Astrocyte of the spinal cord (primary cell): ENCODE measurements around the gene ACTR1A.

Source experiments
- DNase-seq: peaks from one replicate; pipeline ENCODE4 v3.0.0; 2011; ENCODE audit warnings: low read depth, low spot score
- H3K4me3 ChIP-seq: 2 replicates; pipeline ENCODE4 v1.5.1; 2011; ENCODE audit warnings: low read depth, mild to moderate bottlenecking, low read length, moderate library complexity
- CTCF ChIP-seq: IDR thresholded peaks from 2 replicates; pipeline ENCODE4 v1.5.1; 2012; ENCODE audit warnings: low read depth, mild to moderate bottlenecking, low read length, inconsistent platforms
- in situ Hi-C: cut with HindIII; loops from 2 replicates; pipeline ENCODE4 v1.10.0; 2017; ENCODE audit warnings: low sequenced_read_pairs

ACTR1A gene

GRCh38 chr10:102502337-102503151, at the start of gene ACTR1A:
ACTR1A (minus strand) TSS chr10:102502712; CDS start chr10:102502647, 65 bp downstream.
- in situ Hi-C loops = loop anchor here (10.0 kb wide), 1 partner anchor 72 kb away; no protein-coding TSS in a partner anchor
- peak; percentile 100 for DNase-seq
- H3K4me3 ChIP-seq = peak within 1 kb of the TSS; percentile 95
- no peak for TF ChIP-seq CTCF

GRCh38 chr10:102550636-102551210, 48.2 kb upstream of the ACTR1A start:
- TF ChIP-seq CTCF = no peak
- H3K4me3 ChIP-seq = no peak overlapping the region
- DNase-seq = no peak
- in situ Hi-C loops = no loop called here

GRCh38 chr10:102549549-102549948, 47.0 kb upstream of the ACTR1A start:
- no peak overlapping the region for H3K4me3 ChIP-seq
- in situ Hi-C loops = no loop called here
- no peak for DNase-seq
- TF ChIP-seq CTCF = no peak

GRCh38 chr10:102546606-102547320, 44.3 kb upstream of the ACTR1A start:
- in situ Hi-C loops = no loop called here
- no peak overlapping the region for H3K4me3 ChIP-seq
- peak; percentile 59 for DNase-seq
- no peak for TF ChIP-seq CTCF

GRCh38 chr10:102545997-102546396, 43.5 kb upstream of the ACTR1A start:
- DNase-seq = no peak
- in situ Hi-C loops = no loop called here
- TF ChIP-seq CTCF = no peak
- H3K4me3 ChIP-seq = no peak overlapping the region

- in situ Hi-C loops = no loop called here
- TF ChIP-seq CTCF = no peak
- no peak for DNase-seq
- H3K4me3 ChIP-seq = no peak overlapping the region
Observed at GRCh38 chr10:102545265-102545871, 42.9 kb upstream of the ACTR1A start.
